ENCODE measurements around the gene CADM3. TPM values are rescaled to one million over a fixed set of nuclear protein-coding genes. Genes with fewer than 3 reads are reported as not detected.

Gene CADM3
- total and polyA plus RNA-seq, 2 donors (not counting 3 experiments of a cell fraction or from before 2014, with no cell fraction given): 2.7 to 6.0 TPM

DNA sequence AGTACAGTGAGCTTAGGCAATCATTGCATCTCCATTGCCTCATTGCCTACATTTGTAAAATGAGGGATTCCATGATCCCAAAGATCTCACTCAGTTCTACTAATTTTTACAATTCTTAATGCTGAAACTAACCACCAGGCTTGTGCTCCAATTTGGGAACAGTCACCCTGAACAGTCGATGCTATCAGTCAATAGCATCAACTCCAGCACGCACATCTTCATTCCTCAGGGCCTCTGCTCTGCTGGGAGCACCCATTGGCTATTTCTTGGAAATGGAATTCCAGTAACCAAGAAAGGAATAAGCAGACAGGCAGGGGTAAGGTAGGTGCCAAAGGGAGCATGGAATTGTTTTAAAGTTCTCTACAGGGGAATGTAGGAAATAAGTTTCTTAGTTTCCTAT, 19.0 kb downstream of the CADM3 start:
- Histone ChIP-seq H4K20me1 (replicated peaks; ENCODE audit: control insufficient read depth, extremely low read depth, insufficient read depth, low read length) (no peaks in the 10 kb centered on the region), H3K9me1 (replicated peaks; ENCODE audit: control insufficient read depth, extremely low read depth, insufficient read depth, low read length) (no peaks in the 10 kb centered on the region), H3K27me3 (ENCODE audit: control insufficient read depth in 2 of 2, insufficient read depth in 2 of 2, low read length in 2 of 2) (peaks cover 30 to 39% of the 10 kb centered on the region in 2 experiments), H3K4me3 (replicated peaks in 1 of 3; ENCODE audit: insufficient read depth in 1 of 3, low read depth in 1 of 3, low read length in 3 of 3) (no peak overlapping the region), H3K4me1 (ENCODE audit: control insufficient read depth, extremely low read depth, insufficient read depth, low read length) (no peaks in the 10 kb centered on the region), H3K27ac (ENCODE audit: insufficient read depth, low read depth, low read length) (no peak overlapping the region), H3K9me3 (replicated peaks; ENCODE audit: control insufficient read depth, insufficient read depth, low read length) (no peaks in the 10 kb centered on the region), H3K79me2 (ENCODE audit: control insufficient read depth, insufficient read depth, low read length) (no peaks in the 10 kb centered on the region), H3K9ac (replicated peaks; ENCODE audit: extremely low read depth, insufficient read depth, low read length) (no peak overlapping the region), H3K4me2 (ENCODE audit: insufficient read depth, low read length) (no peak overlapping the region), H3K36me3 (ENCODE audit: control insufficient read depth in 2 of 2, extremely low read depth in 1 of 2, insufficient read depth in 2 of 2, low read length in 2 of 2) (no peaks in the 10 kb centered on the region), H2AFZ (ENCODE audit: low read depth, low read length) (no peak overlapping the region)
- no TSS peak for BruUV-seq (replicated peaks)
- ChIA-PET CTCF (no interaction called here), POLR2A (no interaction called here)
- DNase-seq (ENCODE audit: low read depth, low spot score): no peak
- no peak for FAIRE-seq
- no peak for TF ChIP-seq POLR2AphosphoS5 (IDR thresholded peaks at IDR 0.05; ENCODE audit: insufficient read depth, low read depth, low read length)
- no peak for TF ChIP-seq EZH2 (IDR thresholded peaks at IDR 0.05; ENCODE audit: borderline replicate concordance, low read depth, low read length, severe bottlenecking)
- TF ChIP-seq FOS (IDR thresholded peaks at IDR 0.05; ENCODE audit: borderline replicate concordance, insufficient read depth, low read length): no peak
- no peak for TF ChIP-seq JUN (IDR thresholded peaks at IDR 0.05; ENCODE audit: borderline replicate concordance, insufficient read depth, insufficient read length, low read depth)
- TF ChIP-seq, protein P1, sequence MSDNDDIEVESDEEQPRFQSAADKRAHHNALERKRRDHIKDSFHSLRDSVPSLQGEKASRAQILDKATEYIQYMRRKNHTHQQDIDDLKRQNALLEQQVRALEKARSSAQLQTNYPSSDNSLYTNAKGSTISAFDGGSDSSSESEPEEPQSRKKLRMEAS (IDR thresholded peaks at IDR 0.05; ENCODE audit: insufficient read depth, insufficient read length): no peak
- TF ChIP-seq GATA2 (IDR thresholded peaks at IDR 0.05; ENCODE audit: insufficient read depth, insufficient read length, low read depth, low read length): no peak
- TF ChIP-seq POLR2A (IDR thresholded peaks at IDR 0.05; ENCODE audit: low read depth, low read length): no peak
- no peak for TF ChIP-seq MYC (IDR thresholded peaks at IDR 0.05; ENCODE audit: low read depth, low read length)
- TF ChIP-seq, protein P2, sequence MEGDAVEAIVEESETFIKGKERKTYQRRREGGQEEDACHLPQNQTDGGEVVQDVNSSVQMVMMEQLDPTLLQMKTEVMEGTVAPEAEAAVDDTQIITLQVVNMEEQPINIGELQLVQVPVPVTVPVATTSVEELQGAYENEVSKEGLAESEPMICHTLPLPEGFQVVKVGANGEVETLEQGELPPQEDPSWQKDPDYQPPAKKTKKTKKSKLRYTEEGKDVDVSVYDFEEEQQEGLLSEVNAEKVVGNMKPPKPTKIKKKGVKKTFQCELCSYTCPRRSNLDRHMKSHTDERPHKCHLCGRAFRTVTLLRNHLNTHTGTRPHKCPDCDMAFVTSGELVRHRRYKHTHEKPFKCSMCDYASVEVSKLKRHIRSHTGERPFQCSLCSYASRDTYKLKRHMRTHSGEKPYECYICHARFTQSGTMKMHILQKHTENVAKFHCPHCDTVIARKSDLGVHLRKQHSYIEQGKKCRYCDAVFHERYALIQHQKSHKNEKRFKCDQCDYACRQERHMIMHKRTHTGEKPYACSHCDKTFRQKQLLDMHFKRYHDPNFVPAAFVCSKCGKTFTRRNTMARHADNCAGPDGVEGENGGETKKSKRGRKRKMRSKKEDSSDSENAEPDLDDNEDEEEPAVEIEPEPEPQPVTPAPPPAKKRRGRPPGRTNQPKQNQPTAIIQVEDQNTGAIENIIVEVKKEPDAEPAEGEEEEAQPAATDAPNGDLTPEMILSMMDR (IDR thresholded peaks at IDR 0.05; ENCODE audit: extremely low read depth in 1 of 2, insufficient read depth in 1 of 2, low read depth in 1 of 2, low read length in 2 of 2): no peak
- dilution Hi-C loops (cut with MboI; ENCODE audit: extremely low pct_ligation_motif_present, low sequenced_read_pairs): no loop called here
- intact Hi-C loops (cut with micrococcal nuclease): no loop called here
